ENCODE measurements around the gene PRDM5. TPM values are rescaled to one million over a fixed set of nuclear protein-coding genes. Genes with fewer than 3 reads are reported as not detected.
"Not testable (repeated sequence)": the region's sequence is repeated elsewhere in the genome, so short reads cannot be mapped to it uniquely, and the experiment has no call there.

Gene PRDM5
- total RNA-seq, 1 experiment from 2014 or later = 6.4 TPM

- no peak for DNase-seq (ENCODE audit: low read depth)
Measured at GRCh38 chr4:120755864-120756263, 166.7 kb downstream of the PRDM5 start.

GRCh38 chr4:120754590-120754989 is 167.9 kb downstream of the PRDM5 start:
- no peak for DNase-seq (ENCODE audit: low read depth)

GRCh38 chr4:120753854-120754253 is 168.7 kb downstream of the PRDM5 start:
- no peak for DNase-seq (ENCODE audit: low read depth)

- no peak for DNase-seq (ENCODE audit: low read depth)
Measured at GRCh38 chr4:120750152-120750525, 172.4 kb downstream of the PRDM5 start.

GRCh38 chr4:120749445-120750151 is 172.9 kb downstream of the PRDM5 start:
- no peak for DNase-seq (ENCODE audit: low read depth)

- DNase-seq (ENCODE audit: low read depth) = not testable (repeated sequence)
Measured at GRCh38 chr4:120741636-120742035, 180.9 kb downstream of the PRDM5 start.

GRCh38 chr4:120736312-120736711 is 186.2 kb downstream of the PRDM5 start:
- DNase-seq (ENCODE audit: low read depth) = no peak

GRCh38 chr4:120733968-120734367 is 188.6 kb downstream of the PRDM5 start:
- no peak for DNase-seq (ENCODE audit: low read depth)

GRCh38 chr4:120733054-120733453 is 189.5 kb downstream of the PRDM5 start:
- DNase-seq (ENCODE audit: low read depth) = no peak

GRCh38 chr4:120731561-120731960 is 191.0 kb downstream of the PRDM5 start:
- peak; percentile 21 for DNase-seq (ENCODE audit: low read depth)

GRCh38 chr4:120730777-120731320 is 191.7 kb downstream of the PRDM5 start:
- DNase-seq (ENCODE audit: low read depth) = no peak

GRCh38 chr4:120728892-120729675 is 193.4 kb downstream of the PRDM5 start:
- no peak for DNase-seq (ENCODE audit: low read depth)

- no peak for DNase-seq (ENCODE audit: low read depth)
Measured at GRCh38 chr4:120725639-120726580, 196.6 kb downstream of the PRDM5 start.

GRCh38 chr4:120724656-120725055 is 197.9 kb downstream of the PRDM5 start:
- DNase-seq (ENCODE audit: low read depth) = no peak

- no peak for DNase-seq (ENCODE audit: low read depth)
Measured at GRCh38 chr4:120723986-120724385, 198.5 kb downstream of the PRDM5 start.

GRCh38 chr4:120723105-120723504 is 199.4 kb downstream of the PRDM5 start:
- DNase-seq (ENCODE audit: low read depth) = no peak

GRCh38 chr4:120722655-120723054 is 199.9 kb downstream of the PRDM5 start:
- no peak for DNase-seq (ENCODE audit: low read depth)

GRCh38 chr4:120720354-120720934 is 202.1 kb downstream of the PRDM5 start:
- DNase-seq (ENCODE audit: low read depth) = no peak

- DNase-seq (ENCODE audit: low read depth) = peak; percentile 29
Measured at GRCh38 chr4:120718979-120719566, 203.5 kb downstream of the PRDM5 start.

- DNase-seq (ENCODE audit: low read depth) = no peak
Measured at GRCh38 chr4:120716346-120716745, 206.2 kb downstream of the PRDM5 start.

- DNase-seq (ENCODE audit: low read depth) = peak; percentile 0
Measured at GRCh38 chr4:120714417-120715010, 208.0 kb downstream of the PRDM5 start.

Measured in M059J (cell line).